ENCODE measurements around the gene ALDH1A1.

Gene ALDH1A1

DNA sequence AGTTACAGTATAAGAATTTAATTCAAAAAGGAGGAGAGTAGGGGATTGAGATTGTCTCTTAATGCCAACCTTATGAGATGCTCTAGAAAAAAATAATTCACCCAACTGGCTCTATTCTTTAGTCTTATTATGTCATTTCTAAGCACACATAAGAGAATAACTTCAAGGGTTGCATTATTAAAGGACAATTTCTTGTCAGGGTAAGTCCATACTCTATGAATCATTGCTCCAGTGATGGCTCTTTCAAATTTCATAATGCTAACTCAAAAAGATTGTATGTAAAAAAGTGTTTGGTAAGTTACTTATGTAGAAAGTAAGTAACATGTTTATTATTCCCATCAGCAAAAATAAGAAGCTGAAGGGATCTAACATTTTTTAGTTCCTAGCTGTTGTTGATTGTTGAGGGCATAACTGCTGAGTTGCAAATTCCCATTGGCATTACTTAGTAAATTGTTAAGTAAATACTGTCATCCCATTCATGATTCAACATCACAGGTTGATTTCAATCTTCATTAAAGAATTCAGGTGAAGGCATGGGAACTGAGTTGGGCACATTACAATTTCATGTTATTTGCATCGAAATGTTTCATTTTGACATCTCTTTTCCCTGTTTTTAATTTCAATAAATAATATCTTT is 28.6 kb downstream of the ALDH1A1 start:
- Histone ChIP-seq H3K4me1 (ENCODE audit: control insufficient read depth in 1 of 2, insufficient read depth in 2 of 2, low read length in 2 of 2) (no peaks in the 10 kb centered on the region), H3K27me3 (ENCODE audit: control insufficient read depth in 1 of 2, insufficient read depth in 2 of 2, low read length in 2 of 2) (no peaks in the 10 kb centered on the region), H3K9me3 (ENCODE audit: control insufficient read depth in 1 of 2, low read length in 2 of 2) (no peaks in the 10 kb centered on the region), H3K9ac (ENCODE audit: low read depth in 1 of 2, low read length in 2 of 2) (no peak overlapping the region), H3K27ac (ENCODE audit: low read depth, low read length) (no peak overlapping the region), H3K4me3 (ENCODE audit: low read depth in 1 of 2, low read length in 2 of 2) (no peak overlapping the region), H3K36me3 (ENCODE audit: control insufficient read depth in 1 of 2, insufficient read depth in 2 of 2, low read length in 2 of 2) (peaks cover 30 to 36% of the 10 kb centered on the region in 2 donors)

DNA sequence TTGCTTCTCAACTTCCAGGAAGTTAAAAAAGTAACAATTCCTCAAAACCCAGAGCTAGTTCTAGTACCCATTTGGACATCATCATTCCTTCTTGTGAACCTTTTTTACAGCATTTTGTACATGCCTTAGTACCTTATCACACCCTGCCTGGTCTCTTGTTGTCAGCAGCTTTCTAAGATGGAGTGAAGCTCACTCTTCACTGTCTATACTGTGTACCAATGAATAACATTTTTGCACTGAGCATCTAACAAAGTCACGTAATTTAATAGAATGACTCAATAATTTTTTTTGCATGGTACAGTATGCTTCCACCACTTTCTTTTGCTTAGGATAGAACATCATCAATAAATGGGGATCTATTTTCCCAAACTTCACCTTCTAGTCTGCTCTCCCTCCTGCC is 29.8 kb downstream of the ALDH1A1 start:
- H3K27me3 ChIP-seq (ENCODE audit: control insufficient read depth in 1 of 2, insufficient read depth in 2 of 2, low read length in 2 of 2) = no peaks in the 10 kb centered on the region
- no peaks in the 10 kb centered on the region for H3K9me3 ChIP-seq (ENCODE audit: control insufficient read depth in 1 of 2, low read length in 2 of 2)
- H3K4me1 ChIP-seq (ENCODE audit: control insufficient read depth in 1 of 2, insufficient read depth in 2 of 2, low read length in 2 of 2) = no peaks in the 10 kb centered on the region
- no peak overlapping the region for H3K4me3 ChIP-seq (ENCODE audit: low read depth in 1 of 2, low read length in 2 of 2)
- H3K36me3 ChIP-seq (ENCODE audit: control insufficient read depth in 1 of 2, insufficient read depth in 2 of 2, low read length in 2 of 2) = peaks cover 32 to 42% of the 10 kb centered on the region in 2 donors
- H3K27ac ChIP-seq (ENCODE audit: low read depth, low read length) = no peak overlapping the region
- no peak overlapping the region for H3K9ac ChIP-seq (ENCODE audit: low read depth in 1 of 2, low read length in 2 of 2)

DNA sequence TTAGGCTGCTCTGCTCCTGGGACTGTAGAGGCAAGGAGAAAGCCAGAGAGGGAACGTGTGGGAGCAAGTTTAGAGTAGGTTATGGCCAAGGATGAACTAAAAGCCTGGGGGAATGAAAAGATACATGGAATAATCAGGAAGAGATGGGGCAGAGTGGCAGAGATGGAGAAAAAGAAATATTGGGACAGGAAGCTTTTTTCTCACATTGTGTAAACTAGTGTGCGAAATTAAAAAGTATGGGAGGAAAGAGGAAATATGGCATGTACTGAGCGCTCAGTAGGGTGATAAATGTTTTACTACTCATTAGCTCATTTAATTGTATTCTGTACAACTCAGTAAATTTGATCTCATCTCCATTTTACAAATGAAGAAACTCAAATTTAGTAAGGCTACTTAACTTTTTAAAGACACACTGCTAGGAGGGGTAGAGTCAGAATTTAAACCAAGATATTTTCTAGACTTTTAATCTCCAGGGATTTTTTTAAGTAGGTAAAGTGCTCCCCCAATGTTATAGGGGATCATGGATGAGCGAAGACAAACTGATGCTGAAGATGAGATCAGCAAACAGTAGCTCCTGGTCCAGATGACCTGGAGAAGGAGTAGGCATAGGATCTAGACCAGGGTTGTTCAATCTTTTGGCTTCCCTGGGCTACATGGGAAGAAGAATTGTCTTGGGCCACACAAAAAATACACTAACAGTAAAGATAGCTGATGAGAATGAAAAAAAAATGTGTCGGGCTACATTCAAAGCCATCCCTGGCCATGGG is 30.8 kb downstream of the ALDH1A1 start:
- Histone ChIP-seq H3K27me3 (ENCODE audit: control insufficient read depth in 1 of 2, insufficient read depth in 2 of 2, low read length in 2 of 2) (no peaks in the 10 kb centered on the region), H3K4me1 (ENCODE audit: control insufficient read depth in 1 of 2, insufficient read depth in 2 of 2, low read length in 2 of 2) (no peaks in the 10 kb centered on the region), H3K9me3 (ENCODE audit: control insufficient read depth in 1 of 2, low read length in 2 of 2) (no peaks in the 10 kb centered on the region), H3K36me3 (ENCODE audit: control insufficient read depth in 1 of 2, insufficient read depth in 2 of 2, low read length in 2 of 2) (peaks cover 40 to 42% of the 10 kb centered on the region in 2 donors), H3K4me3 (ENCODE audit: low read depth in 1 of 2, low read length in 2 of 2) (no peak overlapping the region), H3K9ac (ENCODE audit: low read depth in 1 of 2, low read length in 2 of 2) (no peak overlapping the region), H3K27ac (ENCODE audit: low read depth, low read length) (no peak overlapping the region)

DNA sequence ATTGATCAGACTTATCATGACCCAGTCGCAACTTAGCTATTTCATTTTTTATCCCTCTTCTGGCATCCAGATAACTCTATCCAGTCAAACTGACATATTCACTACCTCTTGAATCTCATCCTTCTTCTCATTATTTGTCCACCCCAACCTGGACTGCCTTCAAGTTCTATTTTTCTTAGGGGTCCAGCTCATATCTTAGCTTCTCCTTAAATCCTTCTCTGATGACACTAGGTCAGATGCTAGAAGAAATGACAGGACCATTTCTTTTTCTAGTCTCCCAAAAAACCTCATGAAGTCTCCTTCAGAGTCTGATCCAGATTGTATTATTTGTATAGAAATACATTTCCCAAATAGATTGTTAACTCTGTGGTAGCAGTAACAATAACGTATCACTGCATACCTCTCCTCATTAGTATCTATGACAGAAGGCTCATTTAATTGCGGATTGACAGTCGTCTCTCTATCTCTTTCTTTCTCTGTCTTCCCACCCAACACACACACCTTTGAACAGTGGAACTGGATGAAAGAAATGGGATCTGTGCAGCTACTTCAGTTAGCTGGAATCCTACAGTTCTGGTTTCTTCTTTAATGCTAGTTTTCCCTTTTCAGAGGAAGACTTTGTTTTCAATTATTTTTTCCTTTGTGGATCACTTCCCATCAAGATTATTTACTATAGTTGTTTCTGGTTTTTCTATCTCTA is 33.5 kb downstream of the ALDH1A1 start:
- Histone ChIP-seq H3K9me3 (ENCODE audit: control insufficient read depth in 1 of 2, low read length in 2 of 2) (no peaks in the 10 kb centered on the region), H3K27ac (ENCODE audit: low read depth, low read length) (no peak overlapping the region), H3K4me1 (ENCODE audit: control insufficient read depth in 1 of 2, insufficient read depth in 2 of 2, low read length in 2 of 2) (no peaks in the 10 kb centered on the region), H3K9ac (ENCODE audit: low read depth in 1 of 2, low read length in 2 of 2) (no peak overlapping the region), H3K4me3 (ENCODE audit: low read depth in 1 of 2, low read length in 2 of 2) (no peak overlapping the region), H3K36me3 (ENCODE audit: control insufficient read depth in 1 of 2, insufficient read depth in 2 of 2, low read length in 2 of 2) (peaks cover 40 to 50% of the 10 kb centered on the region in 2 donors), H3K27me3 (ENCODE audit: control insufficient read depth in 1 of 2, insufficient read depth in 2 of 2, low read length in 2 of 2) (no peaks in the 10 kb centered on the region)

DNA sequence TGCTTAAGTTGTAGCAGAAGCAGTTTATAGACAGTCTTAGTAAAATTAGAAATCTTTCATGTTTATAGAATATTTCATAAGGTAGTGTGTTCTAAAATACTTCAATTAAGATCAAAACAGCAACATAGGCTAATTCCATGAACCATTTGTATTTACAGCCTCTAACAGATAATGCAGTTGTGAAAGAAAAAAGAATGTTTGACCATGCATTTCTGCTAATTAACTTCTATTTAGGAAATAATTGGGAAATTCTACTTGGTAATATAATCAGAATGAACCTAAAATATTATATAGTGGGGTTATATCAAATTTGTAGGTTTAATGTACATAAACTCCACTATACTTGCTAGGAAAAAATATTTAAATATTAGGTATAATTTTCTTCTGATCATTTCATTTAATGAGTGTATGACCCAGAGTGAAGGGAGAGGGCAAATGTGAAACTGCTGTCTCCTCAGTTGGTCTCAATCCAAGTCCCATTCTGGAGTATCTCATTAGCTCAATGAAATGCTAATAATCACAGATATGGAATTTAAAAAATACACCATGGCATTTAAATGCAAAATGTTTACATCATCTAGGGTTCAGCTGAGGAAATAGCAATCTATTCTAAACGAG is 34.9 kb downstream of the ALDH1A1 start:
- H3K27me3 ChIP-seq (ENCODE audit: control insufficient read depth in 1 of 2, insufficient read depth in 2 of 2, low read length in 2 of 2) = no peaks in the 10 kb centered on the region
- H3K36me3 ChIP-seq (ENCODE audit: control insufficient read depth in 1 of 2, insufficient read depth in 2 of 2, low read length in 2 of 2) = peaks cover 41 to 43% of the 10 kb centered on the region in 2 donors
- H3K4me3 ChIP-seq (ENCODE audit: low read depth in 1 of 2, low read length in 2 of 2) = no peak overlapping the region
- H3K27ac ChIP-seq (ENCODE audit: low read depth, low read length) = no peak overlapping the region
- no peak overlapping the region for H3K9ac ChIP-seq (ENCODE audit: low read depth in 1 of 2, low read length in 2 of 2)
- no peaks in the 10 kb centered on the region for H3K4me1 ChIP-seq (ENCODE audit: control insufficient read depth in 1 of 2, insufficient read depth in 2 of 2, low read length in 2 of 2)
- H3K9me3 ChIP-seq (ENCODE audit: control insufficient read depth in 1 of 2, low read length in 2 of 2) = no peaks in the 10 kb centered on the region

DNA sequence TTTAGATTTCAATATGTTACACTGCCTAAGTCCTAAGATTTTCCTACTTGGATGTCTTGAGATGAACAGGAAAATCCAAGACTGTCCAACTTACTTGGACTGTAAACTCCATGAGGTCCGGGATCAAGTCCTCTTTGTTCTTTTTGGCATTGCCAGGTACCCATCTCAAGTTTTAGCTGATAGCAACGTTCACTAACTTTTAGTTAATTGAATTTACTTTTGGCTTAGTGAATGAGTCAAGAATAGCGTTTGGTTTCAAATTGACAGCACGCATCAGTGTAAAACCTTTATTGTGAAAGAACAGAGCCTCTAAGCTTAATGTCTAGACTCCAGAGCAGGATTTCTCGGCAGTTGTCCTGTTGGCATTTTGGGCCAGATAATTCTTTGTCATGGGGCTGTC is 37.2 kb downstream of the ALDH1A1 start:
- Histone ChIP-seq H3K36me3 (ENCODE audit: control insufficient read depth in 1 of 2, insufficient read depth in 2 of 2, low read length in 2 of 2) (peaks cover 33 to 38% of the 10 kb centered on the region in 2 donors), H3K27ac (ENCODE audit: low read depth, low read length) (no peak overlapping the region), H3K9ac (ENCODE audit: low read depth in 1 of 2, low read length in 2 of 2) (no peak overlapping the region), H3K4me3 (ENCODE audit: low read depth in 1 of 2, low read length in 2 of 2) (no peak overlapping the region), H3K9me3 (ENCODE audit: control insufficient read depth in 1 of 2, low read length in 2 of 2) (no peaks in the 10 kb centered on the region), H3K27me3 (ENCODE audit: control insufficient read depth in 1 of 2, insufficient read depth in 2 of 2, low read length in 2 of 2) (no peaks in the 10 kb centered on the region), H3K4me1 (ENCODE audit: control insufficient read depth in 1 of 2, insufficient read depth in 2 of 2, low read length in 2 of 2) (no peaks in the 10 kb centered on the region)

DNA sequence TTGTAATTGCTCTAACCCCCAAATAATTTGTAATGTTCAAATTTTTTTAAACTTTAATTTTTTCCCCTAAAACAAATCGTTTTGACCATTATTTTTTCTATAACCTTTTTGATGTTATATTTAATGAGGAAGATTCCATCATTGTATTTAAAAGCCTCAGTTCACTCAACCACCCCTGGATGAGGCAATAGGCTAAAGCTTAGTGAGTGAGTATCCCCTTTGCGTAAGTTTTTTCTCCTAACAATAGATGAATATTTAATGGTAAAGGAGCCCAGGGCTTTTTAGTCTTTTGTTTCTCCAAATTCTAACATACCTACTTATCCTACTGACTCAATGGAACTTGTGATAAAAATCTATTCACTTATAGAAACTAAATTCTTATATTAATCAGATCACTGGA is 38.1 kb downstream of the ALDH1A1 start:
- Histone ChIP-seq H3K4me1 (ENCODE audit: control insufficient read depth in 1 of 2, insufficient read depth in 2 of 2, low read length in 2 of 2) (peaks cover 0 to 6% of the 10 kb centered on the region in 2 donors), H3K9ac (ENCODE audit: low read depth in 1 of 2, low read length in 2 of 2) (no peak overlapping the region), H3K27me3 (ENCODE audit: control insufficient read depth in 1 of 2, insufficient read depth in 2 of 2, low read length in 2 of 2) (no peaks in the 10 kb centered on the region), H3K36me3 (ENCODE audit: control insufficient read depth in 1 of 2, insufficient read depth in 2 of 2, low read length in 2 of 2) (peaks cover 30 to 38% of the 10 kb centered on the region in 2 donors), H3K27ac (ENCODE audit: low read depth, low read length) (no peak overlapping the region), H3K9me3 (ENCODE audit: control insufficient read depth in 1 of 2, low read length in 2 of 2) (no peaks in the 10 kb centered on the region), H3K4me3 (ENCODE audit: low read depth in 1 of 2, low read length in 2 of 2) (no peak overlapping the region)

DNA sequence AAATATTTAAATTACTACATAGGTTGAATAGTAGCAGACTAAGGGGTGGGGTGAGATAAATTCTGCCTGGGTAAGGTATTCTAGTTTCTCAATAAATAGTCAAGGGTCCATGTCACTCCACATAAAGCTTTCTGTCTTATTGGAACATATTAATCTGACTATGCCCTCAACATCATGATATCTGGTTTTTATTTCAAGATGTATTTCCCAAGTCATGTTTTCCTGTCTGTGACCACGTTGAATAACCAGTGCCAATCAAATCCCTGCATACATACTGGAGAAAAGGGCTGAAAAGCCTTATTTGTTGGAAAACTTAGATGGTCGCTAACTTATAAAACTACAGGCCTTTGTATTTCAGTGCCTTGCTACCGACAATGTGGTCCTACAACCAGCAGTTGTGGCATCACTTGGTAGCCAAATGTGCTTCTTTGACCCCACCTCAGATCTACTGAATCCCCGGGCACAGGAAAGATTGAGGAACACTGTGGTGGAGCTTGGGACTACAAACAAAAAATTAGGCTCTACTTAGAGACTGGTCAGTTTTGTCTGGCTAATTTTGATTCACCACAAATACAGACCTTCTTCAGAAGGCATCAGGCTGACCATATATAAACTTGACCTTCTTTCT is 39.4 kb downstream of the ALDH1A1 start:
- peaks cover 26% of the 10 kb centered on the region in 2 donors for H3K36me3 ChIP-seq (ENCODE audit: control insufficient read depth in 1 of 2, insufficient read depth in 2 of 2, low read length in 2 of 2)
- H3K27ac ChIP-seq (ENCODE audit: low read depth, low read length) = no peak overlapping the region
- no peak overlapping the region for H3K9ac ChIP-seq (ENCODE audit: low read depth in 1 of 2, low read length in 2 of 2)
- H3K4me1 ChIP-seq (ENCODE audit: control insufficient read depth in 1 of 2, insufficient read depth in 2 of 2, low read length in 2 of 2) = peaks cover 0 to 7% of the 10 kb centered on the region in 2 donors
- H3K4me3 ChIP-seq (ENCODE audit: low read depth in 1 of 2, low read length in 2 of 2) = no peak overlapping the region
- H3K27me3 ChIP-seq (ENCODE audit: control insufficient read depth in 1 of 2, insufficient read depth in 2 of 2, low read length in 2 of 2) = no peaks in the 10 kb centered on the region
- H3K9me3 ChIP-seq (ENCODE audit: control insufficient read depth in 1 of 2, low read length in 2 of 2) = no peaks in the 10 kb centered on the region

DNA sequence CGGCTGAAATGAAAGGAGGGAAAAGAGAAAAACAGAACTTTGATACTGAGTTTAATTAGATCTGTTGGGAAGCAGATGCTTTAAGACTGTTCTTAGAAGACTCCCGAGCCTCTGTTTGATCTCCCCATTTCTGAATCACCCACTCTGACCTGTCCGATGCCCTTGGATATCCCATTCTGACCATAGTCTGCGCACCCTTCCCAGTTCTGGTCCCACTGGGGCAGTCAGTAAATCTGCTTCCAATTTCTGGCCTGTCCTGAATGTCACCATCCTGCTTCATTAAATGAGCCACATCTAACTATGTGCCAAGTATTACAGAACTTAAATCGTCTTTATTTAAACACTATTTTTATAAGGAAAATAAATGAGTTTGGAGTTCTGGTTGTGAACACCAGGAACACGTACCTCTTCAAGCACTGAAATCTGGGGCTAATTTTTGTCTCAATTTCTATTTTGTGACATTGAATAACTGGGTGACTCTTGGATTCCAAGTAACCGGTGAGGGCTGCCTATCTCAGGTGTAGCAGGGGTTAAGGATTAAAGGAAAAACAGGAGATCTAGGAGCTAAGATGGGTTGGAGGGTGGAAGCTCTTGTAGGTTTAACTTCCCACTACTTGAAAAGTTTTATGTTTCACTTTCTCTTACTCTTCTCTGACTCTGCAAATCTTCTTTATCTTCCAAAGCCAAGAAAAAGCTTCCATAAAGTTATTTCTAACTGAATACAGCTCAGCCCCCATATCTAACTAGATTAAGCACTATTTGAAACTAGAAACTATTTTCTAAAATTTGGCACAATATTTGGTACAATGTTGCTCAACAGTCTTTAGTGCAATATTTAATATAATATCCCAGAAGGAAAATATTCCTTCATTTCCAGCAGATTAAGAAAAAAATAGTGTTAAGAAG is 40.1 kb downstream of the ALDH1A1 start:
- H3K9ac ChIP-seq (ENCODE audit: low read depth in 1 of 2, low read length in 2 of 2) = no peak overlapping the region
- no peak overlapping the region for H3K4me3 ChIP-seq (ENCODE audit: low read depth in 1 of 2, low read length in 2 of 2)
- H3K27ac ChIP-seq (ENCODE audit: low read depth, low read length) = no peak overlapping the region
- no peaks in the 10 kb centered on the region for H3K9me3 ChIP-seq (ENCODE audit: control insufficient read depth in 1 of 2, low read length in 2 of 2)
- H3K4me1 ChIP-seq (ENCODE audit: control insufficient read depth in 1 of 2, insufficient read depth in 2 of 2, low read length in 2 of 2) = peaks cover 0 to 7% of the 10 kb centered on the region in 2 donors
- H3K36me3 ChIP-seq (ENCODE audit: control insufficient read depth in 1 of 2, insufficient read depth in 2 of 2, low read length in 2 of 2) = peaks cover 24% of the 10 kb centered on the region in 2 donors
- no peaks in the 10 kb centered on the region for H3K27me3 ChIP-seq (ENCODE audit: control insufficient read depth in 1 of 2, insufficient read depth in 2 of 2, low read length in 2 of 2)

Data from duodenal mucosa (tissue), 2 donors.